ENCODE measurements around the gene AIMP2. TPM values are rescaled to one million over a fixed set of nuclear protein-coding genes. Genes with fewer than 3 reads are reported as not detected.
"Not testable (repeated sequence)": the region's sequence is repeated elsewhere in the genome, so short reads cannot be mapped to it uniquely, and the experiment has no call there.

Gene AIMP2
- polyA plus RNA-seq, 4 donors, result 19.9 to 75.3 (median 68.3) TPM

GRCh38 chr7:6057316-6058129 lies 48.5 kb downstream of the AIMP2 start:
- FAIRE-seq (no peak), DNase-seq (peak; percentile 6 to 16)
- WGBS, 3 donors, result 19 to 50% (median 33%) methylated on average over 14 of the region's 14 CpGs
- peak overlapping the region in 2 of 3 donors; percentile 88 to 98 for H3K27ac ChIP-seq (ENCODE audit: low read depth in 1 of 3, low read length in 2 of 3)
- no peaks in the 10 kb centered on the region for H3K9me3 ChIP-seq (ENCODE audit: control insufficient read depth in 2 of 2, insufficient read depth in 1 of 2, low read depth in 1 of 2, low read length in 1 of 2)
- no peaks in the 10 kb centered on the region for H3K27me3 ChIP-seq (ENCODE audit: control insufficient read depth in 3 of 3, insufficient read depth in 3 of 3, low read length in 3 of 3)
- H3K4me3 ChIP-seq (ENCODE audit: low read depth in 1 of 3, low read length in 3 of 3), result peak overlapping the region in 2 of 3 donors; percentile 67 to 93
- peaks cover 0 to 17% (median 2%) of the 10 kb centered on the region in 3 donors for H3K36me3 ChIP-seq (ENCODE audit: control insufficient read depth in 3 of 3, insufficient read depth in 2 of 3, low read depth in 1 of 3, low read length in 3 of 3)
- H3K4me1 ChIP-seq (ENCODE audit: control insufficient read depth in 3 of 3, insufficient read depth in 2 of 3, low read depth in 1 of 3, low read length in 2 of 3), result peaks cover 0 to 3% (median 2%) of the 10 kb centered on the region in 3 donors

DNA sequence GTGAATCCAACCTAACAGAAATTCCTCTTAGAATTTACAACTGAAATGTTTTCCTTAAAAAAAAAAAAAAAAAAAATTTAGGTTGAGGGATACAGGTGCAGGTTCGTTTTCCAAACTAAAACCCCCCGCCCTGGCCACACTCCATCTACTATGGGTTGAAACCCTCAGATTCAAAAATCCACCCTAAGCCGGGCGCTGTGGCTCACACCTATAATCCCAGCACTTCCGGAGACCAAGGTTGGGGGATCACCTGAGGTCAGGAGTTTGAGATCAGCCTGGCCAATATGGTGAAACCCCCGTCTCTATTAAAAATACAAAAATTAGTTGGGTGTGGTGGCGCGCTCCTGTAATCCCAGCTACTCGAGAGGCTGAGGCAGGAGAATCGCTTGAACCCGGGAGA lies 50.9 kb downstream of the AIMP2 start:
- WGBS, 3 donors, result 91 to 97% (median 92%) methylated on average over 11 of the region's 11 CpGs
- not testable (repeated sequence) for DNase-seq; H3K36me3 ChIP-seq (ENCODE audit: control insufficient read depth in 3 of 3, insufficient read depth in 2 of 3, low read depth in 1 of 3, low read length in 3 of 3); H3K4me3 ChIP-seq (ENCODE audit: low read depth in 1 of 3, low read length in 3 of 3); H3K27me3 ChIP-seq (ENCODE audit: control insufficient read depth in 3 of 3, insufficient read depth in 3 of 3, low read length in 3 of 3); FAIRE-seq; H3K9me3 ChIP-seq (ENCODE audit: control insufficient read depth in 2 of 2, insufficient read depth in 1 of 2, low read depth in 1 of 2, low read length in 1 of 2); H3K4me1 ChIP-seq (ENCODE audit: control insufficient read depth in 3 of 3, insufficient read depth in 2 of 3, low read depth in 1 of 3, low read length in 2 of 3); H3K27ac ChIP-seq (ENCODE audit: low read depth in 1 of 3, low read length in 2 of 3)

DNA sequence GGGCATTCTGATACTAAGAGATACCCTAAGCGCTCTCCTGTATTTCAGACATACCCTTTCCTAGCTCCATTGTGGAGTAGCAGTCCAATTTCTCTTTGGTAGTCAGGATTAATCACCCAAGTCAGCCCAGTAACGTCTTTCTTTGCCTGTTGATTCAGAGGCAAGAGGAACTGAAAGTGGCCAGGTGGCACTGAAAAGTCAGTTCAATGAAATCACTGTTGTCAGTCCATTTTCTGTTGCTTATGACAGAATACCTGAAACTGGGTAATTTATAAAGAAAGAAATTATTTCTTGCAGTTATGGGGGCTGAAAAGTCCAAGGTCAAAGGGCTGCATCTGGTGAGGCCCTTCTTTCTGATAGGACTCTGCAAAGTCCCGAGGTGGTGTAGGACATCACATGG lies 62.3 kb downstream of the AIMP2 start:
- WGBS, 3 donors, result 62 to 75% (median 69%) methylated on average over 3 of the region's 3 CpGs
- Histone ChIP-seq H3K4me3 (ENCODE audit: low read depth in 1 of 3, low read length in 3 of 3) (no peak overlapping the region), H3K4me1 (ENCODE audit: control insufficient read depth in 3 of 3, insufficient read depth in 2 of 3, low read depth in 1 of 3, low read length in 2 of 3) (no peaks in the 10 kb centered on the region), H3K9me3 (ENCODE audit: control insufficient read depth in 2 of 2, insufficient read depth in 1 of 2, low read depth in 1 of 2, low read length in 1 of 2) (no peaks in the 10 kb centered on the region), H3K27ac (ENCODE audit: low read depth in 1 of 3, low read length in 2 of 3) (peak overlapping the region in 1 of 3 donors; percentile 3), H3K36me3 (ENCODE audit: control insufficient read depth in 3 of 3, insufficient read depth in 2 of 3, low read depth in 1 of 3, low read length in 3 of 3) (no peaks in the 10 kb centered on the region), H3K27me3 (ENCODE audit: control insufficient read depth in 3 of 3, insufficient read depth in 3 of 3, low read length in 3 of 3) (no peaks in the 10 kb centered on the region)
- FAIRE-seq (no peak), DNase-seq (no peak)

Other genes starting within 250 kb of the AIMP2 start
- gene RNF216, start 227.6 kb upstream of the AIMP2 start, polyA plus RNA-seq, result 10 to 100 TPM in 2 of 4 donors, 1 to 10 TPM in 2; 5.8 to 19.7 (median 8.4) TPM
- 1 to 10 TPM in 2 of 4 donors, under 1 TPM in 1, not detected in 1; 0.34 to 1.9 (median 1.3) TPM for gene OCM, start 128.5 kb upstream of the AIMP2 start, polyA plus RNA-seq
- gene CCZ1, start 110.5 kb upstream of the AIMP2 start, polyA plus RNA-seq, result 10 to 100 TPM; 43.8 to 82.7 (median 51.5) TPM
- under 1 TPM in 3 of 4 donors, not detected in 1; 0.07 to 0.27 (median 0.19) TPM for gene RSPH10B, start 38.6 kb upstream of the AIMP2 start, polyA plus RNA-seq
- gene PMS2, start 223 bp upstream of the AIMP2 start, polyA plus RNA-seq, result 1 to 10 TPM; 5.4 to 9.2 (median 6.0) TPM
- 1 to 10 TPM in 1 of 4 donors, under 1 TPM in 2, not detected in 1; 0.25 to 2.6 (median 0.67) TPM for gene ANKRD61, start 22.1 kb downstream of the AIMP2 start, polyA plus RNA-seq
- gene EIF2AK1, start 49.9 kb downstream of the AIMP2 start, polyA plus RNA-seq, result 10 to 100 TPM; 35.4 to 77.5 (median 46.2) TPM
- gene USP42, start 95.7 kb downstream of the AIMP2 start, polyA plus RNA-seq, result 1 to 10 TPM; 4.4 to 9.3 (median 6.8) TPM

All from small intestine (tissue), 7 donors.